Measurements from ENCODE around the gene COL6A2.
"Not testable (repeated sequence)": the region's sequence is repeated elsewhere in the genome, so short reads cannot be mapped to it uniquely, and the experiment has no call there.

Gene COL6A2

GRCh38 chr21:46156678-46157077, 58.8 kb downstream of the COL6A2 start:
- DNase-seq (ENCODE audit: low spot score): peak; percentile 21

- peak; percentile 33 for DNase-seq (ENCODE audit: low spot score)
Measured at GRCh38 chr21:46157396-46157986, 59.6 kb downstream of the COL6A2 start.

GRCh38 chr21:46157987-46158451, 60.1 kb downstream of the COL6A2 start:
- DNase-seq (ENCODE audit: low spot score): no peak

GRCh38 chr21:46158666-46159300, 60.9 kb downstream of the COL6A2 start:
- peak; percentile 36 for DNase-seq (ENCODE audit: low spot score)

- peak; percentile 43 for DNase-seq (ENCODE audit: low spot score)
Measured at GRCh38 chr21:46159390-46159789, 61.5 kb downstream of the COL6A2 start.

GRCh38 chr21:46159841-46160656, 62.1 kb downstream of the COL6A2 start:
- DNase-seq (ENCODE audit: low spot score): peak; percentile 41

GRCh38 chr21:46160657-46160906, 62.7 kb downstream of the COL6A2 start:
- DNase-seq (ENCODE audit: low spot score): peak; percentile 43

- DNase-seq (ENCODE audit: low spot score): peak; percentile 37
Measured at GRCh38 chr21:46160907-46161632, 63.2 kb downstream of the COL6A2 start.

- peak; percentile 41 for DNase-seq (ENCODE audit: low spot score)
Measured at GRCh38 chr21:46161633-46162592, 64.0 kb downstream of the COL6A2 start.

- no peak for DNase-seq (ENCODE audit: low spot score)
Measured at GRCh38 chr21:46163380-46163779, 65.5 kb downstream of the COL6A2 start.

- DNase-seq (ENCODE audit: low spot score): no peak
Measured at GRCh38 chr21:46165098-46165497, 67.2 kb downstream of the COL6A2 start.

- peak; percentile 35 for DNase-seq (ENCODE audit: low spot score)
Measured at GRCh38 chr21:46168238-46168637, 70.3 kb downstream of the COL6A2 start.

- DNase-seq (ENCODE audit: low spot score): no peak
Measured at GRCh38 chr21:46168659-46169386, 70.9 kb downstream of the COL6A2 start.

GRCh38 chr21:46170436-46171193, 72.7 kb downstream of the COL6A2 start:
- not testable (repeated sequence) for DNase-seq (ENCODE audit: low spot score)

GRCh38 chr21:46171585-46171984, 73.7 kb downstream of the COL6A2 start:
- DNase-seq (ENCODE audit: low spot score): no peak

GRCh38 chr21:46171996-46172862, 74.3 kb downstream of the COL6A2 start:
- peak; percentile 32 for DNase-seq (ENCODE audit: low spot score)

GRCh38 chr21:46172863-46173528, 75.1 kb downstream of the COL6A2 start:
- DNase-seq (ENCODE audit: low spot score): peak; percentile 24

- DNase-seq (ENCODE audit: low spot score): peak; percentile 30
Measured at GRCh38 chr21:46173573-46173972, 75.7 kb downstream of the COL6A2 start.

All from ecto neural progenitor cell (in vitro differentiated cells).